Effector memory CD4-positive, alpha-beta T cell (primary cell): Measurements from ENCODE around the gene NLRC5.

Source experiments
- DNase-seq, 3 donors: peaks; one replicate each; pipeline ENCODE4 v3.0.0-alpha.2; 2020
- H3K27ac ChIP-seq: 2 replicates; pipeline ENCODE4 v1.7.0; 2013; ENCODE audit warnings: mild to moderate bottlenecking, low read length, moderate library complexity; ENCODE audit not compliant: insufficient read depth, poor library complexity, severe bottlenecking
- H3K27me3 ChIP-seq: replicated peaks from 2 replicates; pipeline ENCODE4 v1.7.0; 2013; ENCODE audit warnings: mild to moderate bottlenecking, low read length; ENCODE audit not compliant: insufficient read depth, control insufficient read depth, poor library complexity, severe bottlenecking
- H3K36me3 ChIP-seq: 2 replicates; pipeline ENCODE4 v1.7.0; 2013; ENCODE audit warnings: mild to moderate bottlenecking, low read length, moderate library complexity; ENCODE audit not compliant: control insufficient read depth, insufficient read depth
- H3K4me1 ChIP-seq: 2 replicates; pipeline ENCODE4 v1.7.0; 2013; ENCODE audit warnings: low read length, mild to moderate bottlenecking; ENCODE audit not compliant: control insufficient read depth, insufficient read depth, poor library complexity, severe bottlenecking
- H3K4me3 ChIP-seq: 2 replicates; pipeline ENCODE4 v1.7.0; 2013; ENCODE audit warnings: low read length, low read depth, mild to moderate bottlenecking; ENCODE audit not compliant: insufficient read depth, poor library complexity, severe bottlenecking
- H3K9me3 ChIP-seq: 2 replicates; pipeline ENCODE4 v1.7.0; 2013; ENCODE audit warnings: mild to moderate bottlenecking, low read length, moderate library complexity; ENCODE audit not compliant: control insufficient read depth

NLRC5 gene

DNA sequence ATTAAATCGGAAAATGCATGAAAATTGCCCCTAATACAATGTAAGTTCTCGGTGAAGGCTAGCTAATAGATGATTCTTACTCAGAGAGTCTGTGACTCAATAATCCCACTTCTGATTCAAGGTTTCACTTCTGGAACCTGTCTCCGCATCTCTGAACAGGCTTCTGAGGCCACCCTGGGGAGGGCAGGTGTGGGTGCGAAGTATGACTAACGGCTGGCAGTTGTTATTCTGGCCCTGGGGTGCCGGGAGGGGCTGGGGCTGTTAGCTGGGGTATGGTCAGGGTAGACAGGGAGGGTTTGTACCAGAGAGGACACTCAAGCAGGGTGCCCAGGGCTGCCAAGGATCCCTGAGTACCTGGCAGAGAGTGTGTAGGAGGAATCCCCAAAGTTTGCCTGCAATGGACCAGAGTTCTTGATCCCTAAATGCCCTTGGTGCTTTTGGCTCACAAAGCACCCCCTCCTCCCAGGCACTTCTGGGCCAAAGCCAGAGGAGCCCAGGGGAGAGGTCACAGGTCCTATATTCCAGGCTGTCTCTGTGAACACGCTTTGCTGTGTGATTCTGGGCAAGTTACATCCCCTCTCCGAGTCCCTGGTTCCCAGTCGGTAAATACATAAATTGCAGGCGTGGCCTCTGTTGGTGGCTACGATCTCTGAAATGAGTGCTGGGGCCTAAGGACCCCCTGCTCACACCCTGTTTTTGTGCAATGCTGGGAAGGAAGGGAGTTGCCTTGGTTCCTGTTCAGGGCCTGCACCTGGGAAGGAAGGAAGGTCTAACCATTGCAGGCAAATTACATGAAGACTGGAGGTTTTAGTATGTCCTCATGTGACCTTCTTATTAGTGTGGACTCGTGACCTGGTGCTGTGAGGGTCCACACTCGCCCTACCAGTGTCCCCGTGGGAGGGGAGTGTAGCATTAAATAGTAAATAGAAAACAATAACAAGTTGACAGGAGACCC is 53.1 kb downstream of the NLRC5 start:
- H3K36me3 ChIP-seq = peaks cover 40% of the 10 kb centered on the region
- DNase-seq = peak; percentile 27 to 65 (median 55)
- H3K4me3 ChIP-seq = peak overlapping the region; percentile 40
- H3K27ac ChIP-seq = peak overlapping the region; percentile 86
- H3K27me3 ChIP-seq = no peaks in the 10 kb centered on the region
- peaks cover 59% of the 10 kb centered on the region for H3K4me1 ChIP-seq
- no peaks in the 10 kb centered on the region for H3K9me3 ChIP-seq

GRCh38 chr16:57043248-57043647 is 53.9 kb downstream of the NLRC5 start:
- Histone ChIP-seq H3K36me3 (peaks cover 47% of the 10 kb centered on the region), H3K4me1 (peaks cover 51% of the 10 kb centered on the region), H3K27me3 (no peaks in the 10 kb centered on the region), H3K9me3 (no peaks in the 10 kb centered on the region), H3K4me3 (no peak overlapping the region), H3K27ac (peak overlapping the region; percentile 86)
- no peak for DNase-seq

DNA sequence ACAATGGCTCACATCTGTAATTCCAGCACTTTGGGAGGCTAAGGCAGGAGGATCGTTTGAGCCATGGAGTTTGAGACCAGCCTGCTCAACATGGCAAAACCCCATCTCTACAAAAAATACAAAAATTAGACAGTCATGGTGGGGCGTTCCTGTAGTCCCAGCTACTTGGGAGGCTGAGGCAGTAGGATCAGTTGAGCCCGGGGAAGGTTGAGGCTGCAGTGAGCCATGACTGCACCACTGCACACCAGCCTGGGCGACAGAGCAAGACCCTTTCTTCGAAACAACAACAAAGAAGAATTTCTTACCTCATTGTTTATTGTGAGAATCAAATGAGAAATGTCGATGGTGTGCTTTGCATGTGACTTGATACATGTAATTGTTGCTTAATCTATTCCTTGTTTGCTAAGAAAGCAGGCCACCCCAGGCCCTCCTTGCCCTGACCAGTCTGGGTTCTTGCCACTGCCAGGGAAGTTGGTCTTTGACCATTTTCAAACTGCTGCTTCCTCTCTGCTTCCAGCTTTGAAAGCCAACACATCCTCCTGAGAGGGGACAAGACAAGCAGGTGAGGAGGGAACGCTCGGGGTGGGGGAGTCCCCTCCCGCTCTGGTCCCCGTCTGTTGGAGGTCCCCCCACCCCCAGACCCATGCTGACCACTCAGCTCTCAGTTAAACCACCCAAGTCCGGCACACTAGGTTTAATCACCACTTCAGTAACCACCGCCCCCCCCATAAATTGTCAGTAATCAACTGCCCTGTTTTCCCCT is 55.8 kb downstream of the NLRC5 start:
- no peak for DNase-seq
- H3K36me3 ChIP-seq = peaks cover 55% of the 10 kb centered on the region

GRCh38 chr16:57045694-57046381 is 56.5 kb downstream of the NLRC5 start:
- H3K4me3 ChIP-seq = no peak overlapping the region
- peaks cover 26% of the 10 kb centered on the region for H3K4me1 ChIP-seq

More for the DNA sequence above, 55.8 kb downstream of the NLRC5 start:
- H3K9me3 ChIP-seq = no peaks in the 10 kb centered on the region
- H3K27me3 ChIP-seq = no peaks in the 10 kb centered on the region
- H3K4me1 ChIP-seq = peaks cover 34% of the 10 kb centered on the region
- H3K27ac ChIP-seq = no peak overlapping the region
- H3K4me3 ChIP-seq = no peak overlapping the region

GRCh38 chr16:57048095-57048494 is 58.7 kb downstream of the NLRC5 start:
- no peaks in the 10 kb centered on the region for H3K27me3 ChIP-seq
- no peak overlapping the region for H3K27ac ChIP-seq
- H3K36me3 ChIP-seq = peaks cover 74% of the 10 kb centered on the region

More at GRCh38 chr16:57045694-57046381, 56.5 kb downstream of the NLRC5 start:
- no peak for DNase-seq
- Histone ChIP-seq H3K9me3 (no peaks in the 10 kb centered on the region), H3K36me3 (peaks cover 60% of the 10 kb centered on the region), H3K27ac (no peak overlapping the region), H3K27me3 (no peaks in the 10 kb centered on the region)

DNA sequence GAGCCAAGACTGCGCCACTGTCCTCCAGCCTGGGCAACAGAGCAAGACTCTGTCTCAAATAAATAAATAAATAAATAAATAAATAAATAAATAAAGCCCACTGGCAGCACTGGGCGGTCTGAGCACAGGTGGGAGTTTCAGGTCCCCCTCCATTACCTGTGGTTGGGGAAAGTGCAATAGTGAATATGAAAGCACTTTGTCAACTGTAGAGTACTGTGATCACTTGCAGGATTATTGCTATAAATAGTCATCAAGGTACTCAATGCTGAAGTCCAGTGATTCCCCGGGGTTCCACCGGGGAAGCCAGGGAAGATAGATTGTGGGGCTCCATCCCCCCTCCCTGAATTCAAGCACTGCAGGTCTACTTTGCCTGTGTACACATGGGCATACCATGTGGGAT is 60.3 kb downstream of the NLRC5 start:
- Histone ChIP-seq H3K4me3 (no peak overlapping the region), H3K36me3 (peaks cover 80% of the 10 kb centered on the region), H3K27me3 (no peaks in the 10 kb centered on the region), H3K27ac (no peak overlapping the region), H3K9me3 (no peaks in the 10 kb centered on the region), H3K4me1 (no peaks in the 10 kb centered on the region)
- DNase-seq = no peak

More at GRCh38 chr16:57048095-57048494, 58.7 kb downstream of the NLRC5 start:
- H3K4me1 ChIP-seq = peaks cover 4% of the 10 kb centered on the region
- H3K4me3 ChIP-seq = no peak overlapping the region
- no peaks in the 10 kb centered on the region for H3K9me3 ChIP-seq
- no peak for DNase-seq

GRCh38 chr16:57051696-57052228 is 62.4 kb downstream of the NLRC5 start:
- Histone ChIP-seq H3K4me3 (no peak overlapping the region), H3K36me3 (peaks cover 74% of the 10 kb centered on the region), H3K27ac (no peak overlapping the region), H3K27me3 (no peaks in the 10 kb centered on the region), H3K9me3 (no peaks in the 10 kb centered on the region), H3K4me1 (no peaks in the 10 kb centered on the region)
- no peak for DNase-seq

DNA sequence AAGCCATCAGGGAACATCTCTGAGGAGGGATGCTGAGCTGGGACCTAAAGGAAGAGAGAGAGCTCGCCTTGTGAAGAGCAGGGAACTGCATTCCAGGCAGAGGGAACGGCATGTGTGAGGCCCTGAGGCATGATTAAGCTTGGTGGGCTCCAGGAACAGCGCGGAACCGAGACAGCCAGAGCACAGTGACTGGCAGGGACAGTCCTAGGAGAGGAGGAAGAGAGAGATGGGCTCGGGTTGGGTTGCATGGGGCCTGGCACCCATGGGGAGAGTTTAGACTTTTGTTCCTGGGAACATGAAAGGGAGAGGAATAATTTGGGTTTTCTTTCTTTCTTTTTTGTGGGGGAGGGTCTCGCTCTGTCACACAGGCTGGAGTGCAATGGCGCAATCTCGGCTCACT is 63.8 kb downstream of the NLRC5 start:
- Histone ChIP-seq H3K4me3 (no peak overlapping the region), H3K27me3 (no peaks in the 10 kb centered on the region), H3K36me3 (peaks cover 71% of the 10 kb centered on the region), H3K9me3 (no peaks in the 10 kb centered on the region), H3K27ac (no peak overlapping the region), H3K4me1 (no peaks in the 10 kb centered on the region)
- no peak for DNase-seq

- no peaks in the 10 kb centered on the region for H3K27me3 ChIP-seq
- no peak overlapping the region for H3K4me3 ChIP-seq
- peaks cover 73% of the 10 kb centered on the region for H3K36me3 ChIP-seq
- H3K4me1 ChIP-seq = no peaks in the 10 kb centered on the region
- no peak for DNase-seq
- H3K9me3 ChIP-seq = no peaks in the 10 kb centered on the region
- no peak overlapping the region for H3K27ac ChIP-seq
Observed at GRCh38 chr16:57054338-57054737, 65.0 kb downstream of the NLRC5 start.
